Tibial artery (tissue), 4 donors: ENCODE measurements around the gene TTN.
A peak's percentile ranks its signal among the peaks of the same experiment; 100 is the strongest.

Source experiments
- DNase-seq, 2 donors: peaks; one replicate each; pipeline ENCODE4 v3.0.0-alpha.2; 2019
- H3K27ac ChIP-seq, 2 donors: fragments of 200-600 bp; sonication (generic) in 1 of 2; 1 replicate in 1 of 2; 2 replicates in 1 of 2; pipeline ENCODE4 v1.5.1; 2018 to 2019; ENCODE audit warnings: mild to moderate bottlenecking in 1 of 2
- H3K27me3 ChIP-seq, 2 donors: fragments of 200-600 bp; sonication (generic) in 1 of 2; one replicate each; pipeline versions ENCODE4 v1.5.1 to v1.6.0; 2016 to 2019
- H3K36me3 ChIP-seq, 3 donors: fragments of 200-600 bp; sonication (generic) in 2 of 3; one replicate each; pipeline ENCODE4 v1.5.1; 2016 to 2019; ENCODE audit warnings: mild to moderate bottlenecking in 2 of 3
- H3K4me1 ChIP-seq, 4 donors: fragments of 200-600 bp; sonication (generic) in 2 of 4; 1 replicate in 3 of 4; 2 replicates in 1 of 4; pipeline ENCODE4 v1.5.1; 2016 to 2019
- H3K4me3 ChIP-seq, 2 donors: fragments of 200-600 bp; sonication (generic) in 1 of 2; 1 replicate in 1 of 2; 2 replicates in 1 of 2; pipeline ENCODE4 v1.5.1; 2018 to 2019; ENCODE audit warnings: mild to moderate bottlenecking in 2 of 2
- H3K9me3 ChIP-seq, 3 donors: fragments of 200-600 bp; sonication (generic) in 1 of 3; one replicate each; pipeline ENCODE4 v1.5.1; 2016 to 2019
- intact Hi-C: fragments of 100-400 bp; cut with DNase I; formaldehyde crosslinking; loops from one replicate; pipeline ENCODE4 v1.15.0; 2023; ENCODE audit warnings: low total_unique reads
- TF ChIP-seq, protein P1 (sequence below), 2 experiments: fragments of 200-600 bp in 1 of 2; fragments of 450-650 bp in 1 of 2; IDR thresholded peaks; one replicate each; pipeline ENCODE4 v1.5.1; 2017 to 2019; ENCODE audit warnings: antibody characterized with exemption in 2 of 2, mild to moderate bottlenecking in 1 of 2, moderate library complexity in 1 of 2

Gene TTN

DNA sequence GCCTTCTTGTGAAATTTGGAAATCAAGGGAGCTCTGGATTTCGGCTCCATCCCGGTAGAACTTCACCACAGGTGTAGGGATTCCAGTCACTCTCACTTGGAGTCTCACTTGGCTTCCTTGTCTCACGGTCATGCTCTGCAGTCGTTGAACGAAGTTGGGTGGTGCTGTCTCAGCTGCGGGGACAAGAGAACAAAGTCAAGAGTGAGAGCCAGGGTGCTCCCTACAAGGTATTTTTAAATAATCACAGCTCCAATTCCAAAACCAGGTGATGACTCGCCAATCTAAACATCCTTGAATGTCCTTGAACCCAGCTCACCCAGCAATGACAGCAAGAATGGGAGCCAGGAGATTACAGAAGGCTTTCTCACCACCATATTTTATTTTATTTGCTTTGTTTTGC, 6.7 kb downstream of the TTN start:
- TF ChIP-seq, protein P1, sequence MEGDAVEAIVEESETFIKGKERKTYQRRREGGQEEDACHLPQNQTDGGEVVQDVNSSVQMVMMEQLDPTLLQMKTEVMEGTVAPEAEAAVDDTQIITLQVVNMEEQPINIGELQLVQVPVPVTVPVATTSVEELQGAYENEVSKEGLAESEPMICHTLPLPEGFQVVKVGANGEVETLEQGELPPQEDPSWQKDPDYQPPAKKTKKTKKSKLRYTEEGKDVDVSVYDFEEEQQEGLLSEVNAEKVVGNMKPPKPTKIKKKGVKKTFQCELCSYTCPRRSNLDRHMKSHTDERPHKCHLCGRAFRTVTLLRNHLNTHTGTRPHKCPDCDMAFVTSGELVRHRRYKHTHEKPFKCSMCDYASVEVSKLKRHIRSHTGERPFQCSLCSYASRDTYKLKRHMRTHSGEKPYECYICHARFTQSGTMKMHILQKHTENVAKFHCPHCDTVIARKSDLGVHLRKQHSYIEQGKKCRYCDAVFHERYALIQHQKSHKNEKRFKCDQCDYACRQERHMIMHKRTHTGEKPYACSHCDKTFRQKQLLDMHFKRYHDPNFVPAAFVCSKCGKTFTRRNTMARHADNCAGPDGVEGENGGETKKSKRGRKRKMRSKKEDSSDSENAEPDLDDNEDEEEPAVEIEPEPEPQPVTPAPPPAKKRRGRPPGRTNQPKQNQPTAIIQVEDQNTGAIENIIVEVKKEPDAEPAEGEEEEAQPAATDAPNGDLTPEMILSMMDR (IDR thresholded peaks at IDR 0.05): no peak
- Histone ChIP-seq H3K27me3 (no peaks in the 10 kb centered on the region), H3K4me1 (peaks cover 0 to 3% (median 0%) of the 10 kb centered on the region in 4 donors), H3K36me3 (no peaks in the 10 kb centered on the region), H3K9me3 (peaks cover 0 to 4% (median 0%) of the 10 kb centered on the region in 3 donors), H3K4me3 (no peak overlapping the region), H3K27ac (no peak overlapping the region)
- DNase-seq: no peak
- intact Hi-C loops: no loop called here

DNA sequence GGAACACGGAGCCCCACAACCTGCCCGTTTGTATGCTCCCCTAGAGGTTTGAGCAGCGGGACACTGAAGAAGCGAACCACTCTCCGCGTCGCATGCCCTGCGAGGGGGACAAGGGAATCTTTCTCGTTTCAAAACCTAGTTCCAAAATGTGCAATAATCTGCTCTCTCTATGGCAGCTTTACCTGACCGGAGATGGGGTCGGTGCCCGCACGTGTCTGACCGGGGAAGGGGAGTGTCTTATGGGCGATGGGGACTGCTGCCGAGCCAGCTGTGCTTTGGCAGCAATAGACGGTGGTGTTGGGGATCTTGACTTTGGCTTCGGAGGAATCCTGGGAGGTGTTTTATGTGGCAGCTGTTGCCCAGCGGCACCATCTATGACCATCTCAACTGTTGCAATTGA, 7.9 kb downstream of the TTN start:
- no peak overlapping the region for H3K27ac ChIP-seq
- TF ChIP-seq, protein P1 (IDR thresholded peaks at IDR 0.05): no peak
- intact Hi-C loops: no loop called here
- no peaks in the 10 kb centered on the region for H3K4me1 ChIP-seq
- no peak overlapping the region for H3K4me3 ChIP-seq
- H3K36me3 ChIP-seq: no peaks in the 10 kb centered on the region
- peaks cover 0 to 4% (median 0%) of the 10 kb centered on the region in 3 donors for H3K9me3 ChIP-seq
- no peaks in the 10 kb centered on the region for H3K27me3 ChIP-seq
- no peak for DNase-seq

DNA sequence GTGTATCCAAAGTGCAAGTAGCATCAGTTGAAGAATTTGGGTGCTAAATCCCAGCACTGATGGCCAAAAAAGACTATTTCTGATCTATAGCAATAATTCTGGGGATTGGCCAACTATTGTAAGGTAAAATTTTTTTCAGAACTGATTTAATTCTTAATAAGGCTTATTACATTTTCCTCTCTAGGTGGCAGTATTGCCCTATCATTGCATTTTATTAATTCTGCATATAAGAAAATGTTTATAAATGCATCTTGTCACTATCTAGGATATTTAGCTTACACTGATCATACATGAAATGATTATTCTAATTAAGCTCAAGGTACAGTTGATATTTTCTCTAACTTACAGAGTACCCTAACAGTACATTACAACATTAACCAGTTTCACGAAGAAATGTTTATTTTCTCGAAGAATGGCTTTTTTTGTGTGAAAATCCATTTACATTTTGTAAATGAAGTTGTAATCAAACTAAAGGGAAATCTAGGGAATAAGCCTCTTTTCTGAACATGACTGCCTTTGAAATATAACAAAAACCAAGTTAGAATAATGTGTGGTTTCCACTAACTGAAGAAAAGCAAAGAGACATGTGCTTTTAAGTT, 11.0 kb downstream of the TTN start:
- Histone ChIP-seq H3K4me3 (no peak overlapping the region), H3K27ac (no peak overlapping the region), H3K36me3 (no peaks in the 10 kb centered on the region), H3K9me3 (peaks cover 0 to 4% (median 0%) of the 10 kb centered on the region in 3 donors), H3K4me1 (no peaks in the 10 kb centered on the region), H3K27me3 (no peaks in the 10 kb centered on the region)
- no peak for DNase-seq
- TF ChIP-seq, protein P1 (IDR thresholded peaks at IDR 0.05): peak; percentile 69 to 71
- intact Hi-C loops: loop anchor here (2.0 kb wide), 1 partner anchor 119 kb away; no protein-coding TSS in a partner anchor

DNA sequence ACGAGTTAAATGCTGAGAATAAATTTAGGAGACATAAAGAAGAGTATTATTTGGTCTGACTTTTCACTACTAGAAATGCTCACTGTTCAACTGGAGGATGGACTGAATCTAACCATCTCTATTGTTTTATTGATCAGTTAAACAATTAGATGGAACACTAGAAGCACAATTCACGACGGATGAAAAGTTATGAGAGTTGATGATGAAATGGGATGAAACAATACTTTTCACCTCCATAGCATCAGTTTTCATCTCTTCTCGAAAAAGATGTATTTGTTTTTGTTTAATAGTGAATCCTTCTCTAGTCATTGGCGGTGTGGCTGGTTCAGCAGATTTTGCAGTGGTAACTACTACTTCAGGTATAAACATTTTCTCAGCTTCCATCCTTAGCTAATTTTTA, 19.3 kb downstream of the TTN start:
- Histone ChIP-seq H3K4me1 (no peaks in the 10 kb centered on the region), H3K36me3 (no peaks in the 10 kb centered on the region), H3K4me3 (no peak overlapping the region), H3K27me3 (no peaks in the 10 kb centered on the region), H3K9me3 (no peaks in the 10 kb centered on the region), H3K27ac (no peak overlapping the region)
- DNase-seq: no peak
- TF ChIP-seq, protein P1 (IDR thresholded peaks at IDR 0.05): no peak
- intact Hi-C loops: no loop called here

DNA sequence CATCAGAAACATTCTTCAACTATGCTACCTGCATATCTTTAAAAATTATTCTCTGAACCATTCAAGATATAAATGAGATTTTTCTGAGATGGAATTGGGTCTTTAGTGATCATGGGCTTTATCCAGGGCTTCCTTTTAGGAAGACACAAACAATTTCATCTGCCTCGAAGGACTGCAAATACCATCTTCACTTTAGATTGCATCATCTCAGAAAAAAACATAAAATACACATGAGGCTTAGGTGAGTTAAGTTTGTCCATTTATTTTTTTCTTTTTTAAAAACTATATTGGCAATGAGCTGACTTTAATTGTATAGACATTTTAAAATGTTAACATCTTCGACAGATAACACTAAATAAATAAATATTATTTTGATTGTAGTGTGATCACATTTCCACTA, 20.1 kb downstream of the TTN start:
- TF ChIP-seq, protein P1 (IDR thresholded peaks at IDR 0.05): no peak
- Histone ChIP-seq H3K4me3 (no peak overlapping the region), H3K27me3 (no peaks in the 10 kb centered on the region), H3K9me3 (no peaks in the 10 kb centered on the region), H3K4me1 (no peaks in the 10 kb centered on the region), H3K36me3 (no peaks in the 10 kb centered on the region), H3K27ac (no peak overlapping the region)
- intact Hi-C loops: no loop called here
- no peak for DNase-seq

DNA sequence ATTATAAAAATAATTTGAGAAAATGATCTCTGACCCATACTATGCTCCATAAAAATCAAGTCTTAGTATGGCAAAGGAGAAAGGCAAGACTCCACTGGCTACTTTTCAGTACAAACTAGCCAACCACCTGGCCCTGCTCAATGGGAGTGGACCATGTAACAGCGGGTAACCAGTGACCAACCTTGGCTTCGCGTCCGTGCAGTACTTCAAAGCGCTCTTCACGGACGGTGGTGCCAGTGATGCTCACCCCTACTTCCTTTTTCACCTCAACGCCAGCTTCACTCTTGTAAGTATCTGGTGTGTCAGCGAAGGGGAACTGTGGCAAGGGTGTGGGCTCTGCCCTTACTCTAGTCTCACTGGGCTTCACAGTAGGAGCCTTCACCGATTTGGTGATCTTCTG, 23.3 kb downstream of the TTN start:
- no peak overlapping the region for H3K27ac ChIP-seq
- H3K9me3 ChIP-seq: no peaks in the 10 kb centered on the region
- DNase-seq: no peak
- intact Hi-C loops: no loop called here
- no peaks in the 10 kb centered on the region for H3K4me1 ChIP-seq
- no peaks in the 10 kb centered on the region for H3K36me3 ChIP-seq
- no peak overlapping the region for H3K4me3 ChIP-seq
- TF ChIP-seq, protein P1 (IDR thresholded peaks at IDR 0.05): no peak
- H3K27me3 ChIP-seq: no peaks in the 10 kb centered on the region
